Spleen (tissue), 7 donors: Measurements from ENCODE around the gene INTS12.
"Not testable (repeated sequence)": the region's sequence is repeated elsewhere in the genome, so short reads cannot be mapped to it uniquely, and the experiment has no call there.

Source experiments
- POLR2A ChIP-seq, 3 donors: fragments of 450-650 bp; IDR thresholded peaks; one replicate each; pipeline ENCODE4 v1.5.1; 2017; ENCODE audit warnings: antibody characterized with exemption in 3 of 3, mild to moderate bottlenecking in 1 of 3
- POLR2AphosphoS5 ChIP-seq, 3 donors: sonication (generic); formaldehyde crosslinking; IDR thresholded peaks; one replicate each; pipeline ENCODE4 v1.5.1; 2017; ENCODE audit warnings: antibody characterized with exemption in 3 of 3
- TF ChIP-seq, protein P1 (sequence below), 11 experiments: fragments of 200-600 bp in 7 of 11; fragments of 450-650 bp in 4 of 11; sonication (generic) in 4 of 11; IDR thresholded peaks in 8 of 11; conservative IDR thresholded peaks in 3 of 11; 1 replicate in 7 of 11; 2 replicates in 4 of 11; pipeline versions ENCODE4 v1.4.0 to v1.8.0; 2016 to 2021; ENCODE audit warnings: antibody characterized with exemption in 11 of 11, inconsistent platforms in 4 of 11, mild to moderate bottlenecking in 1 of 11
- donor health status: DM: no; HTN: no; CAD: no; lungs with moderate emphysema.
- donor health status: DM: no; HTN: no; CAD: no.
- donor health status: DM: no; HTN: no; CAD: no.

DNA sequence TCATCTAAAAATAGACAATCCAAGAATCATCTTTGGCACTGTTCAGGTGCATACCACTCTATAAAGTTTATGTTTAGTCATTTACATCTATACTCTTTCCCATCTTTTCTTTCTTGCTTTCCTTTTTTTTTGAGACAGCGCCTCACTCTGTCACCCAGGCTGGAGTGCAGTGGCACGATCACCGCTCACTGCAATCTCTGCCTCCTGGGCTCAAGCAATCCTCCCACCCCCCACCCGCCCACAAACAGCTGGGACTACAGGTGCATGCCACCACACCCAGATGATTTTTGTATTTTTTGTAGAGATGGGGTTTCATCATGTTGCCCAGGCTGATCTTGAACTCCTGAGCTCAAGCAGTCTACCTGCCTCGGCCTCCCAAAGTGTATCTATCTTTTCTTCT is 13.7 kb downstream of the INTS12 start:
- TF ChIP-seq, protein P1, sequence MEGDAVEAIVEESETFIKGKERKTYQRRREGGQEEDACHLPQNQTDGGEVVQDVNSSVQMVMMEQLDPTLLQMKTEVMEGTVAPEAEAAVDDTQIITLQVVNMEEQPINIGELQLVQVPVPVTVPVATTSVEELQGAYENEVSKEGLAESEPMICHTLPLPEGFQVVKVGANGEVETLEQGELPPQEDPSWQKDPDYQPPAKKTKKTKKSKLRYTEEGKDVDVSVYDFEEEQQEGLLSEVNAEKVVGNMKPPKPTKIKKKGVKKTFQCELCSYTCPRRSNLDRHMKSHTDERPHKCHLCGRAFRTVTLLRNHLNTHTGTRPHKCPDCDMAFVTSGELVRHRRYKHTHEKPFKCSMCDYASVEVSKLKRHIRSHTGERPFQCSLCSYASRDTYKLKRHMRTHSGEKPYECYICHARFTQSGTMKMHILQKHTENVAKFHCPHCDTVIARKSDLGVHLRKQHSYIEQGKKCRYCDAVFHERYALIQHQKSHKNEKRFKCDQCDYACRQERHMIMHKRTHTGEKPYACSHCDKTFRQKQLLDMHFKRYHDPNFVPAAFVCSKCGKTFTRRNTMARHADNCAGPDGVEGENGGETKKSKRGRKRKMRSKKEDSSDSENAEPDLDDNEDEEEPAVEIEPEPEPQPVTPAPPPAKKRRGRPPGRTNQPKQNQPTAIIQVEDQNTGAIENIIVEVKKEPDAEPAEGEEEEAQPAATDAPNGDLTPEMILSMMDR (IDR thresholded peaks at IDR 0.05 in 8 of 11, conservative IDR thresholded peaks at IDR 0.05 in 3 of 11), result not testable (repeated sequence)
- not testable (repeated sequence) for TF ChIP-seq POLR2AphosphoS5, POLR2A (IDR thresholded peaks at IDR 0.05)
